SKM-1 (cell line): ENCODE results near the gene TTC23L.
A peak's percentile ranks its signal among the peaks of the same experiment; 100 is the strongest.
"Not testable (repeated sequence)": the region's sequence is repeated elsewhere in the genome, so short reads cannot be mapped to it uniquely, and the experiment has no call there.

Experiments
- DNase-seq: peaks from one replicate; lab custom pipeline; 2025; ENCODE audit not compliant: unreplicated experiment; lab: John Stamatoyannopoulos, UW

The TTC23L gene

GRCh38 chr5:34916518-34916917 is 77.6 kb downstream of the TTC23L start:
- no peak for DNase-seq

DNA sequence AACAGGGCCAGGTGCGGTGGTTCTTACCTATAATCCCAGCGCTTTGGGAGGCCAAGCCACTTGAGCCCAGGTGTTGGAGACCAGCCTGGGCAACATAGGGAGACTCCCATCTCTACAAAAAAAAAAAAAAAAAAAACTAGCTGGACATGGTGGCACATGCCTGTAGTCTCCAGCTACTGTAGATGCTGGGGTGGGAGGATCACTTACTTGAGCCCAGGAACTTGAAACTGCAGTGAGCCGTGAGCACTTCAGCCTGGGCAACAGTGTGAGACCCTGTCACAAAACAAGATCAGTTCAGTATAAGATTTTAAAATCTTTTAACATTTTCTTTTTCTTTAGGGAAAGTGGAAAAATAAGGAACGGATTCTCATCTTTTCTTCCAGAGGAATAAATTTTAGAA is 79.1 kb downstream of the TTC23L start:
- no peak for DNase-seq

GRCh38 chr5:34919077-34919476 is 80.1 kb downstream of the TTC23L start:
- no peak for DNase-seq

GRCh38 chr5:34923256-34923655 is 84.3 kb downstream of the TTC23L start:
- DNase-seq: not testable (repeated sequence)

DNA sequence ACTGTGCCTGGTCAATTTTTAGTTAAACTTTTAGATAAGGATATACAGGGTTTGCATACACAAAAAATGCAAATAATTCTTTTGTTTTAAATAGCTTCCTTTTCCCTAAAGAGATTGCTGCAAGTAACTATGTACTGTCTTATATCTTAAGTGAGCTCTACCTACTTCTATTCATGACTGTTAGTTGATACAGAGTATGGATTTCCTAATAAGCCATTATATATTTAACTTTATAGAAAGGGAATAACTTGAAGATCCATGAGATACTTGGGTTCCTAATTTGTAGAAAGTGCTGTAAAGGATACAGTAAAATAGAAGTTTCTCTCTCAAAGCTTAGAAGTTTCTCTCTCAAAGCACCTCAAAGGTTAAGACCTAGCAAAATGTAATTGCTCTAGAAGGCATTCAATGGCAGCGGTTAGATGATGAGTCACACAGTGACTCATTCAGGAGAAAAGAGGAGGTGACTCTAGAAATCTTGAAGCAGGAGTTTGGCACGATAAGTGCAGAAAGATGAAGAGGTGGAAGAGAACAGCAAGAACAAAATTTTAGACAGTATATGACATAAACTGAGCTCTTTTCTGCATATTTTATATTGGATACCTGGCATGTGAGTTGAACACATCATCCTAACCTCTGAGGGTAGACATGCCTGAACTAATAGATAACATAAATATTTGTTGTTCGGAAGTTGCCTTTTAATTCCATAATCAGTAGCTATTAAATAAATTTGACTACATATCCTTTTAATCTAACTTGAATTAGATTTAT is 84.9 kb downstream of the TTC23L start:
- no peak for DNase-seq

DNA sequence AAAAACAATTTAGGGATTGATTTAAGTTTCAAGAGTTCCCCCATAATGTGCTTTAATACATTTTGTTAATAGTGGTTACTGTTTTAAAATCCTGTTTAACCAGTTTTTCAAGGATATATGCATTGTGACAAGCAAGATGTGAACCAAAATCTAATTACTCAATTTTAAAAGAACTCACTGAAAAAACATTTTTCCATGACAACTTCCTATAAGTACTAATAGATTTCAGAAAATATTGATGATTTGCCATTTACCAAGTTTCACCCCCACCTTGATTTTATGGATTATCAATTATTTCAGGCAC is 85.5 kb downstream of the TTC23L start:
- DNase-seq: no peak

GRCh38 chr5:34926318-34926888 is 87.4 kb downstream of the TTC23L start:
- no peak for DNase-seq

- no peak for DNase-seq
These were observed 88.8 kb downstream of the TTC23L start for GRCh38 chr5:34927785-34928184.

DNA sequence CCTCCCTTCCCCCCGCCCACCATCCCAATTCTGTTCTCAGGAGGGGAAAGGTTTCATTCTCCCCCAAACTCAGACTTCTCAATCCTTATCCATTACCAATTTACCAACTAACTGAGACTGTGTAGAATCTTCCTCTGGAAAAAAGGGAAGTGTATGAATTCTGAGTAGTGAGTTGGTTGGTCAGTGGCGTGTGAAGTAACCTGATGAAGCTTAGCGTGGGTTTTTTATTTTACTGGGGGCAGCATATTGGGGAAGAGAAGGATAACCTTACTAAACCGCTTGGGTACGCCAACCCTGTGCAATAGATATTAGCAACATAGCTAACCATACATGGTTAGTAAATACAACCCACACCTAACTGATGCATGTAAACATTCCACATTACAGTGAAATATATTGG is 89.3 kb downstream of the TTC23L start:
- no peak for DNase-seq

DNA sequence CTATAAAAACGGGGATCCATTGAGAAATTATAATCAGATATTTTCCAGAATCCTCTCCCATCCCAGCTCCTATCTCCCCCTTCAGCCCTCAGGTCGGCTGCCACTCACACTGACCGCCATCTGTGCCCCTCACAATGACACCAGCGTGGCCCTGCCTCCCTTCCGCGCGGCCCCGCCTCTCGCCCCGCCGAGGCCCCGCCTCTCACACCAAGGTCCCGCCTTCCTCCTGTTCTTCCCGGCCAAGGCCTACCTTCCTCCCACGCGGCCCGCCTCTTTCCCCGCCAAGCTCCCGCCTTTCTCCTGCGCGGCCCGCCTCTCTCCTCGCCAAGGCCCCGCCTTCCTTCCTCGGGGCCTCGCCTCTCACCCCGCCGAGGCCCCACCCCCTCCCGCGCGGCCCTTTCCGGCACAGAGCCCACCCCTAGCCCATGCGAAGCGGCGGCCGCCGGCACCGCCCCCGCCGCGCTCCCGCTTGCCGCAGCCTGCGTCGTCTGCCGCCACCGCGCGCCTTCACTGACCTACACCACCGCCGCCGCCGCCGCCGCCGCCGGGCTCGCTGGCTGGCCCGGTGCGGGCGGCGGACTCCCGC is 90.3 kb downstream of the TTC23L start, which contains the start of gene DNAJC21:
DNAJC21 (plus strand) TSS at position 426 of the 586 bp plus-strand sequence. CDS start 261 bp downstream, outside the sequence.
- DNase-seq: peak; percentile 86

DNA sequence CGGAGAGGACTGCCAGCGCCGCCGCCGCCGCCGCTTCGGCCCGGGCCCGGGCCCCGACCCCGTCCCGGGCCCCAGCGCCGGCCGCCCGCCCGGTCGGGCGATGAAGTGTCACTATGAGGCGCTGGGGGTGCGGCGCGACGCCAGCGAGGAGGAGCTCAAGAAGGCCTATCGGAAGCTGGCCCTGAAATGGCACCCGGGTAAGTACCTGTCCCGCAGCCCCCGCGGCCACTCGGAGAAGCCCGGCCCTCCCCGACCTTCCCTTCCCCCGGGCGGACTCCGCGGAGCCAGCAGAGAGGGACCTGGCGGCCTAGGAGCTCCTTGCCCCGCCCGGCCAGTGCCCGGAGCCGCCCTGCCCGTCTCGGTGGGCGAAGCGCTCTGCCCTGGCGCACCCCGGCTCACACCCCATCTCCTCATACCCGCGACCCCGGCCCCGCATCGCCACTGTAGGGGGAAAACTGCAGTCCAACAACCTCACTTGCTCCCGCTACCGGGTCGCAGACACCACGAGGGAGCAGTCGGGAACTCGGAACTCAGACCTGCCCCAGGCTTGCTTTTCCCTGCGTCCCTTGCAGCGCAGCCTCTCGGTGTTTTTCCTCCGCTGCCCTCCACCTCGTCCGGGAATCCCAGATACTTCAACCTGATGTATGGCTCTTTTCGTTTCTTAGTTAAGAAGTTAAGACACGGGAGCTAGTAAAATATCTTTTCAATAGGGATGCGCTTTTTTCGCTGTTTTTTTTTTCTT is 90.9 kb downstream of the TTC23L start:
- peak; percentile 52 for DNase-seq

GRCh38 chr5:34930462-34930844 is 91.5 kb downstream of the TTC23L start:
- DNase-seq: no peak

- no peak for DNase-seq
These were observed 91.9 kb downstream of the TTC23L start for GRCh38 chr5:34930870-34931269.

- no peak for DNase-seq
These were observed 94.0 kb downstream of the TTC23L start for GRCh38 chr5:34932947-34933346.

- no peak for DNase-seq
These were observed 103.0 kb downstream of the TTC23L start for GRCh38 chr5:34941936-34942335.

GRCh38 chr5:34944044-34944443 is 105.1 kb downstream of the TTC23L start:
- DNase-seq: no peak

DNA sequence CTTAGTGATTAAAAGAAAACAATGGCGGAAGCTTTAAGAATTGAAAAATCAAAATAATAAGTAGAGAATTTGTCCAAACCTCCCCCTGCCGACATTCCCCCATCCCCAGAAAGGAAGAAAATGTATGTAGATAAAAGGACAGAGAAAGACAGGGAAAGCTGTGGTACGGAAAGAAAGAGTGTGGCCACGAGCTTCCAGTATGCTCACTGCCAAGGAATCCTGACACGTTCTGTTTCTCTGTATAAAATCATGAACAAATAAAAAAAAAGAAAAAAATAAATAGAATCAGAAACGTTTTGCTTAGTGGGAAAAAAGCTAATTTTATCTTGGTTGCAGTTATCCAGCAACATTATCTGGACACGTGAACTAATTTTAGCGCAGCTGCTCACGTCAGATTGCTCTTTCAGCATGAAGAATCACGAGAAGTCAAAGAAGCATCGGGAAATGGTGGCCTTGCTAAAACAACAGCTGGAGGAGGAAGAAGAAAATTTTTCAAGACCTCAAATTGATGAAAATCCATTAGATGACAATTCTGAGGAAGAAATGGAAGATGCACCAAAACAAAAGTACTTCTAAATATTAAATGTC is 105.6 kb downstream of the TTC23L start:
- DNase-seq: no peak
